ENCODE data around the gene USP24.

- no peak for TF ChIP-seq ZNF317 (CRISPR knock-in tag; IDR thresholded peaks at IDR 0.05; ENCODE audit: borderline replicate concordance, low read depth)
- TF ChIP-seq CTCF (IDR thresholded peaks at IDR 0.05), result no peak
- no peak for TF ChIP-seq NR2C2 (CRISPR knock-in tag; IDR thresholded peaks at IDR 0.05)
- TF ChIP-seq, protein P1, sequence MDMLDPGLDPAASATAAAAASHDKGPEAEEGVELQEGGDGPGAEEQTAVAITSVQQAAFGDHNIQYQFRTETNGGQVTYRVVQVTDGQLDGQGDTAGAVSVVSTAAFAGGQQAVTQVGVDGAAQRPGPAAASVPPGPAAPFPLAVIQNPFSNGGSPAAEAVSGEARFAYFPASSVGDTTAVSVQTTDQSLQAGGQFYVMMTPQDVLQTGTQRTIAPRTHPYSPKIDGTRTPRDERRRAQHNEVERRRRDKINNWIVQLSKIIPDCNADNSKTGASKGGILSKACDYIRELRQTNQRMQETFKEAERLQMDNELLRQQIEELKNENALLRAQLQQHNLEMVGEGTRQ (CRISPR knock-in tag; IDR thresholded peaks at IDR 0.05), result 0 out of 2 replicates have a peak, but pooled peaks have one; percentile 2
- no peak for TF ChIP-seq ZNF416 (CRISPR knock-in tag; IDR thresholded peaks at IDR 0.05)
- no peak; the same call in 1 of the 2 replicates for TF ChIP-seq RELA (CRISPR knock-in tag; IDR thresholded peaks at IDR 0.05; ENCODE audit: borderline replicate concordance)
- no peak for TF ChIP-seq FOXK1 (CRISPR knock-in tag; IDR thresholded peaks at IDR 0.05)
These were observed 175.7 kb downstream of the USP24 start, which contains the start of gene PCSK9 for GRCh38 chr1:55039342-55040082.
